Measurements from ENCODE around the gene REG3A.

GRCh38 chr2:79159030-79159429, 523 bp downstream of the REG3A start:
- TF ChIP-seq CTCF (IDR thresholded peaks at IDR 0.05; ENCODE audit: insufficient read depth, low read depth, low read length) (no peak), EZH2 (IDR thresholded peaks at IDR 0.05; ENCODE audit: insufficient read depth, low read length) (no peak)

All from astrocyte (in vitro differentiated cells and primary cell).